Right lobe of liver (tissue), 6 donors: Measurements from ENCODE around the gene TPH1. TPM values are rescaled to one million over a fixed set of nuclear protein-coding genes. Genes with fewer than 3 reads are reported as not detected.
A peak's percentile ranks its signal among the peaks of the same experiment; 100 is the strongest.

Experiments used
- ATAC-seq, 4 donors: fragments of 200-7000 bp; cut with Tn5 transposase; one replicate each; pipeline ENCODE4 v1.9.1; 2020; ENCODE audit warnings: mild to moderate bottlenecking in 4 of 4, moderate library complexity in 4 of 4
- DNase-seq, 3 donors: peaks; one replicate each; pipeline ENCODE4 v3.0.0-alpha.2; 2020
- H3K27ac ChIP-seq, 3 donors: fragments of 200-600 bp; one replicate each; pipeline ENCODE4 v1.8.0; 2022
- H3K27me3 ChIP-seq, 2 donors: fragments of 200-600 bp; one replicate each; pipeline ENCODE4 v1.8.0; 2022
- H3K36me3 ChIP-seq, 4 donors: fragments of 200-600 bp; sonication (generic) in 1 of 4; one replicate each; pipeline versions ENCODE4 v1.5.1 to v1.8.0; 2017 to 2022; ENCODE audit warnings: control low read depth in 1 of 4
- H3K4me1 ChIP-seq, 4 donors: fragments of 200-600 bp; sonication (generic) in 1 of 4; one replicate each; pipeline versions ENCODE4 v1.5.1 to v1.8.0; 2017 to 2022; ENCODE audit warnings: control low read depth in 1 of 4
- H3K4me3 ChIP-seq, 3 donors: fragments of 200-600 bp; one replicate each; pipeline ENCODE4 v1.8.0; 2022
- H3K9me3 ChIP-seq, 4 donors: fragments of 200-600 bp; sonication (generic) in 1 of 4; one replicate each; pipeline versions ENCODE4 v1.5.1 to v1.8.0; 2017 to 2022; ENCODE audit warnings: control low read depth in 1 of 4
- CTCF ChIP-seq, 4 donors: fragments of 200-600 bp in 3 of 4; fragments of 450-650 bp in 1 of 4; IDR thresholded peaks; one replicate each; pipeline versions ENCODE4 v1.5.1 to v1.8.0; 2016 to 2022; ENCODE audit warnings: antibody characterized with exemption in 4 of 4, mild to moderate bottlenecking in 2 of 4
- POLR2A ChIP-seq: fragments of 450-650 bp; IDR thresholded peaks from one replicate; pipeline ENCODE4 v1.6.1; 2017; ENCODE audit warnings: antibody characterized with exemption, mild to moderate bottlenecking
- WGBS: methylation state at CpG from one replicate; pipeline ENCODE4 v1.1.6; 2018; ENCODE audit warnings: low coverage, low lambda C conversion rate; ENCODE audit not compliant: insufficient coverage; ENCODE audit errors: missing lambda C conversion rate; 5-methylcytosine and 5-hydroxymethylcytosine counted together
- intact Hi-C, 2 donors: fragments of 100-400 bp; cut with DNase I; formaldehyde crosslinking; loops; one replicate each; pipeline versions ENCODE4 v1.11.2 to v1.14.1; 2022
- total RNA-seq, 6 experiments: library from RNA; depleted of rRNA in 2 of 6; stranded (reverse); fragments of >200 nt in 2 of 6; fragmentation: NEBNext Ultra II Directional in 3 of 6; extraction: Animal tissue kit (Norgen Biotek cat#: 25700) in 3 of 6; gene quantifications; one replicate each; pipeline versions ENCODE4 v1.1.0 to v1.2.4, GENCODE V29; 2016 to 2023
- donor health status: DM: no; HTN: yes; CAD: no.
- donor health status: DM: no; HTN: no; CAD: no.
- donor health status: DM: no; HTN: no; CAD: no.
- donor health status: DM: no; HTN: yes; CAD: no.
- donor health status: DM: no; HTN: yes; CAD: no.

TPH1 gene
- total RNA-seq, 6 experiments from 2014 or later = 0.07 to 0.25 (median 0.12) TPM; not detected in 1

DNA sequence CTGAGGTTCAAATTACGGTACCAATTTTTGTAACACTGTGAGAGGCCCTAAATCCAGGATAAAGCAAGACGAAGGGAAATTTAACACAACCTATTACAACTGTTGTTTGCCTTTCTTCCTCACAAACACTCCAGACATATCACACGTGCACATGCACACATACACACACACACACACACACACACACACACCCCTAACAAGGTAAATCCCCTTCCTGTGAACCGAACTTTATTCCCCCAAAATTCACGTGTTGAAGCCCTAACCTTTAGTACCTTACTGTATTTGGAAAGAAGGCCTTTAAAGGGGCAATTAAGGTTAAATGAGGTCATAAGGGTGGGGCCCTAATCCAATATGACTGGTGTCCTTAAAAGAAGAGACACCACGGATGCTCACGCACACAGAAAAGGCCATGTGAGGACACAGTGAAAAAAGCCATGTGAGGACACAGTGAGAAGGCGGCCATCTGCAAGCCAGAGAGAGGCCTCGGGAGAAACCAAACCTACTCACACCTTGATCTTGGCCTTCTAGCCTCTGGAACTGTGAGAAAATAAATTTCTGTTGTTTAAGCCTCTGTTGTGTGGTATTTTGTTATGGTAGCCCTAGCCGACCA, 35.0 kb downstream of the TPH1 start:
- intact Hi-C loops = no loop called here
- H3K27me3 ChIP-seq = no peaks in the 10 kb centered on the region
- 84% methylated on average over 6 of the region's 10 CpGs for WGBS
- H3K9me3 ChIP-seq = no peaks in the 10 kb centered on the region
- H3K36me3 ChIP-seq = no peaks in the 10 kb centered on the region
- ATAC-seq (no peak), DNase-seq (no peak)
- no peak overlapping the region for H3K27ac ChIP-seq
- TF ChIP-seq CTCF (IDR thresholded peaks at IDR 0.05) (no peak), POLR2A (no peak)
- no peak overlapping the region for H3K4me3 ChIP-seq
- peaks cover 0 to 9% (median 0%) of the 10 kb centered on the region in 4 donors for H3K4me1 ChIP-seq

- no peak overlapping the region for H3K4me3 ChIP-seq
- no peak for ATAC-seq
- H3K27me3 ChIP-seq = no peaks in the 10 kb centered on the region
- DNase-seq = no peak
- H3K9me3 ChIP-seq = no peaks in the 10 kb centered on the region
- TF ChIP-seq CTCF (IDR thresholded peaks at IDR 0.05) (no peak), POLR2A (no peak)
- H3K36me3 ChIP-seq = no peaks in the 10 kb centered on the region
- H3K4me1 ChIP-seq = peaks cover 0 to 16% (median 0%) of the 10 kb centered on the region in 4 donors
- intact Hi-C loops = no loop called here
- H3K27ac ChIP-seq = no peak overlapping the region
Measured at GRCh38 chr11:18010121-18010670, 35.9 kb downstream of the TPH1 start.

- DNase-seq = peak in 1 of 3 donors; percentile 22
- 83% methylated on average over 3 of the region's 4 CpGs for WGBS
- ATAC-seq = peak in 3 of 4 donors; percentile 12 to 48 (median 24)
- TF ChIP-seq CTCF (IDR thresholded peaks at IDR 0.05) (no peak), POLR2A (no peak)
- intact Hi-C loops = no loop called here
- Histone ChIP-seq H3K4me1 (peaks cover 0 to 13% (median 0%) of the 10 kb centered on the region in 4 donors), H3K9me3 (no peaks in the 10 kb centered on the region), H3K4me3 (no peak overlapping the region), H3K27ac (no peak overlapping the region), H3K27me3 (no peaks in the 10 kb centered on the region), H3K36me3 (peaks cover 0 to 2% (median 0%) of the 10 kb centered on the region in 4 donors)
Measured at GRCh38 chr11:18005376-18006129, 40.5 kb downstream of the TPH1 start.

DNA sequence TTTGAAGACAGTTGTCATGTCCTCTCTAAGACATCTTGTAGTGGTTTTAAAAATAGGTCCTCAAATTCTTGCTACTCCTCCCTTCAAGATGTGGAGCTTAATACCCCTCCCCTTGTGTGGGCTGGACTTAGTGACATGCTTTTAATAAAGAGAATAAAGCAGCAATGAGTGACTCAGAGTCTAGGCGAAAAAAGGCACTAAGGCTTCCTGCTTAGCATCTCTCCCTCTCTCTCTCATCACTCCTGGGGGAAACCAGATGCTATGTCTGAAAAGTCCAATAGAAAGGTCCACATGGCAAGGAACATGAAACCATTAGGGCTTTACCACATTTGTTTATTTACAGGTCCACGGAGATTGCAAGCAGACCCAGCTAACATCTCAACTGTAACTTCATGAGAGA, 44.9 kb downstream of the TPH1 start:
- H3K4me1 ChIP-seq = peaks cover 0 to 19% (median 0%) of the 10 kb centered on the region in 4 donors
- intact Hi-C loops = no loop called here
- WGBS = 90% methylated on average over 2 of the region's 2 CpGs
- TF ChIP-seq POLR2A = no peak
- TF ChIP-seq CTCF (IDR thresholded peaks at IDR 0.05) = no peak
- no peak overlapping the region for H3K4me3 ChIP-seq
- DNase-seq (no peak), ATAC-seq (no peak)
- H3K9me3 ChIP-seq = no peaks in the 10 kb centered on the region
- peak overlapping the region in 1 of 3 donors; percentile 39 for H3K27ac ChIP-seq
- H3K27me3 ChIP-seq = no peaks in the 10 kb centered on the region
- peaks cover 0 to 2% (median 0%) of the 10 kb centered on the region in 4 donors for H3K36me3 ChIP-seq
